ENCODE results near the gene ZNF723. TPM values are rescaled to one million over a fixed set of nuclear protein-coding genes. Genes with fewer than 3 reads are reported as not detected.

Gene ZNF723
- total RNA-seq, 1 donor from 2014 or later = not detected

DNA sequence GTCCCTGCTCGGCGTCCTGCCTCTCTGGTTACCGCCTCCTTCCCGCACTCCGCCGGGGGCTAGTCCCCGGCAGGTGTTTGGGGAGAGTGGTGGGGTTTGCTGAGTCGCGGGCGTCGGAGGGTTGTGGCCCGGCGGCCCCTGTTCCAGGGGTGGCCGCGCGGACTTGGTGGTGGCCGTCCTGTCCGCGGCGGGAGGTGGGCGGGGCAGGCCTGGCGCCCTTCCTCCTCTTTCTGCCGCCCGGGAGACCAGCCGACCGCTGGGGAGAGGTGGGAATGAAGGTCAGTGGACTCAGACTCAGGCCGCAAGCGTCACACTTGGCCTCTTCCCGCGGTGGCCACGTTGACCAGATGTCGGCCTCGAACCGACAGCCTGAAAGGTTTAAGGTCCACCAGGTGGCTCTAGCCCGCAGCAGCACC is 61.8 kb downstream of the ZNF723 start:
- intact Hi-C loops (cut with DNase I) = no loop called here
- DNase-seq (ENCODE audit: extremely low spot score in 2 of 2) = no peak
- TF ChIP-seq, protein P1, sequence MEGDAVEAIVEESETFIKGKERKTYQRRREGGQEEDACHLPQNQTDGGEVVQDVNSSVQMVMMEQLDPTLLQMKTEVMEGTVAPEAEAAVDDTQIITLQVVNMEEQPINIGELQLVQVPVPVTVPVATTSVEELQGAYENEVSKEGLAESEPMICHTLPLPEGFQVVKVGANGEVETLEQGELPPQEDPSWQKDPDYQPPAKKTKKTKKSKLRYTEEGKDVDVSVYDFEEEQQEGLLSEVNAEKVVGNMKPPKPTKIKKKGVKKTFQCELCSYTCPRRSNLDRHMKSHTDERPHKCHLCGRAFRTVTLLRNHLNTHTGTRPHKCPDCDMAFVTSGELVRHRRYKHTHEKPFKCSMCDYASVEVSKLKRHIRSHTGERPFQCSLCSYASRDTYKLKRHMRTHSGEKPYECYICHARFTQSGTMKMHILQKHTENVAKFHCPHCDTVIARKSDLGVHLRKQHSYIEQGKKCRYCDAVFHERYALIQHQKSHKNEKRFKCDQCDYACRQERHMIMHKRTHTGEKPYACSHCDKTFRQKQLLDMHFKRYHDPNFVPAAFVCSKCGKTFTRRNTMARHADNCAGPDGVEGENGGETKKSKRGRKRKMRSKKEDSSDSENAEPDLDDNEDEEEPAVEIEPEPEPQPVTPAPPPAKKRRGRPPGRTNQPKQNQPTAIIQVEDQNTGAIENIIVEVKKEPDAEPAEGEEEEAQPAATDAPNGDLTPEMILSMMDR (IDR thresholded peaks at IDR 0.05) = no peak
- TF ChIP-seq POLR2A (IDR thresholded peaks at IDR 0.05) = no peak
- no peak for TF ChIP-seq POLR2AphosphoS5 (IDR thresholded peaks at IDR 0.05; ENCODE audit: insufficient read depth in 1 of 2, low read depth in 1 of 2)
- no peaks in the 10 kb centered on the region for H3K36me3 ChIP-seq
- no peaks in the 10 kb centered on the region for H3K4me1 ChIP-seq
- H3K27me3 ChIP-seq = no peaks in the 10 kb centered on the region
- H3K9me3 ChIP-seq = no peaks in the 10 kb centered on the region
- H3K27ac ChIP-seq = no peak overlapping the region
- no peak overlapping the region for H3K4me3 ChIP-seq

DNA sequence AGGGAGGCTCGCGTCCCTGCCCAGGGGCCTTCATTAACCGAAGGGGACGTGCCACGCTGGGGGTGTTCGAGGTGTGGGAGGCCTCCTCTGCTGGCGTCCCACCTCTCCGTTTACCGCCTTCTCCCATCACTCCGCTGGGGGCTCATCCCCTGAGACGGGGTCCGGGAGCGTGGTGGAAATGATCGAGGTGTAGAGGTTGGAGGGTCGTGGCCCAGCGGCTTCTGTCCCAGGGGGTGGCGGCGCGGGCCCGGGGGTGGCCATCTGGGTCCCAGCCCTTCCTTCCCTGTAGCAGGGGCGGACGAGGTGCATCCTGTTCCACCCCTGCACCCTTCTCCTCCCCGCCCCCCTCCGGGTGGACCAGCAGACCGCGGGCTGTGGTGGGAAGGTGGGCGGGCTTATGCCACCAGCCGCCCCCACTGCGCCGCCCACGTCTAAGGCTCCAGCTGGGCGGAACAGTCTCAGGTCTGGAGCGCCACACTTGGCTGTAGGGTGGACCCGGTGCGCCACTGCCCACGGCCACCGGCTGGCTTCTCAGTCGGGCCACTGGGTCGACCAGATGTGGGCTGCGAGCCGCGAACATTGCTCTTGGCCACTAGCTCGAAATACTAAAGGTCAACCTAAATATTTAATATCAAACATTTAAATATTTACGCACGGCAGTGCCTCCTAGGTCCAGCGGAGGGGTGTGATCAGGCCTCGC is 69.5 kb downstream of the ZNF723 start:
- no peak for DNase-seq (ENCODE audit: extremely low spot score in 2 of 2)
- Histone ChIP-seq H3K4me3 (no peak overlapping the region), H3K27ac (no peak overlapping the region), H3K9me3 (peaks cover 4% of the 10 kb centered on the region), H3K4me1 (no peaks in the 10 kb centered on the region), H3K27me3 (no peaks in the 10 kb centered on the region), H3K36me3 (no peaks in the 10 kb centered on the region)
- intact Hi-C loops (cut with DNase I) = no loop called here
- TF ChIP-seq POLR2AphosphoS5 (IDR thresholded peaks at IDR 0.05; ENCODE audit: insufficient read depth in 1 of 2, low read depth in 1 of 2) (no peak), POLR2A (IDR thresholded peaks at IDR 0.05) (no peak)
- TF ChIP-seq, protein P1 (IDR thresholded peaks at IDR 0.05) = no peak

Small RNA genes lying within 50 kb of the gene (small RNA-seq; reads per million reads assigned to genes)
- gene VN1R88P = not detected

Other genes starting within 250 kb of the ZNF723 start
- not detected for gene ZNF492, start 198.0 kb upstream of the ZNF723 start, total RNA-seq
- gene ZNF99, start 48.1 kb upstream of the ZNF723 start, total RNA-seq = not detected
- 0.49 TPM for gene ZNF728, start 170.9 kb downstream of the ZNF723 start, total RNA-seq

All from vagina (tissue), 2 donors.